AG09309 (cell line): Measurements from ENCODE around the gene DGKG.
A peak's percentile ranks its signal among the peaks of the same experiment; 100 is the strongest.

ENCODE experiments used
- DNase-seq: peaks from one replicate; pipeline ENCODE4 v3.0.0-alpha.2; 2010; ENCODE audit warnings: low read depth
- H3K4me3 ChIP-seq: 2 replicates; pipeline ENCODE4 v1.5.1; 2011; ENCODE audit warnings: mild to moderate bottlenecking, low read depth, low read length, moderate library complexity; ENCODE audit not compliant: control insufficient read depth
- CTCF ChIP-seq: IDR thresholded peaks from 2 replicates; pipeline ENCODE4 v1.5.1; 2011; ENCODE audit warnings: mild to moderate bottlenecking, low read depth, low read length, inconsistent platforms; ENCODE audit not compliant: insufficient read depth, control insufficient read depth; ENCODE audit errors: missing control alignments

Gene DGKG

GRCh38 chr3:186220365-186220764 is 141.7 kb downstream of the DGKG start:
- H3K4me3 ChIP-seq, result no peak overlapping the region
- no peak for TF ChIP-seq CTCF
- no peak for DNase-seq

- TF ChIP-seq CTCF, result no peak
- DNase-seq, result no peak
- no peak overlapping the region for H3K4me3 ChIP-seq
Measured at GRCh38 chr3:186219211-186219638, 142.8 kb downstream of the DGKG start.

- no peak overlapping the region for H3K4me3 ChIP-seq
- no peak for TF ChIP-seq CTCF
- no peak for DNase-seq
Measured at GRCh38 chr3:186218421-186218820, 143.6 kb downstream of the DGKG start.

- no peak for TF ChIP-seq CTCF
- no peak for DNase-seq
- no peak overlapping the region for H3K4me3 ChIP-seq
Measured at GRCh38 chr3:186217820-186218164, 144.2 kb downstream of the DGKG start.

- no peak for DNase-seq
- H3K4me3 ChIP-seq, result no peak overlapping the region
- TF ChIP-seq CTCF, result no peak
Measured at GRCh38 chr3:186216900-186217819, 144.9 kb downstream of the DGKG start.

GRCh38 chr3:186214670-186215069 is 147.4 kb downstream of the DGKG start:
- no peak for DNase-seq
- no peak for TF ChIP-seq CTCF
- no peak overlapping the region for H3K4me3 ChIP-seq

- no peak for TF ChIP-seq CTCF
- DNase-seq, result peak; percentile 10
- no peak overlapping the region for H3K4me3 ChIP-seq
Measured at GRCh38 chr3:186213946-186214345, 148.1 kb downstream of the DGKG start.
